Activated T-cell treated with anti-CD3 and anti-CD28 coated beads for 4 hours (primary cell): ENCODE results near the gene WDR7.

Experiments
- DNase-seq: peaks from one replicate; pipeline ENCODE4 v3.0.0-alpha.2; 2020

The WDR7 gene

GRCh38 chr18:56658261-56658660, 7.1 kb downstream of the WDR7 start:
- no peak for DNase-seq

GRCh38 chr18:56659111-56659510, 8.0 kb downstream of the WDR7 start:
- no peak for DNase-seq

DNA sequence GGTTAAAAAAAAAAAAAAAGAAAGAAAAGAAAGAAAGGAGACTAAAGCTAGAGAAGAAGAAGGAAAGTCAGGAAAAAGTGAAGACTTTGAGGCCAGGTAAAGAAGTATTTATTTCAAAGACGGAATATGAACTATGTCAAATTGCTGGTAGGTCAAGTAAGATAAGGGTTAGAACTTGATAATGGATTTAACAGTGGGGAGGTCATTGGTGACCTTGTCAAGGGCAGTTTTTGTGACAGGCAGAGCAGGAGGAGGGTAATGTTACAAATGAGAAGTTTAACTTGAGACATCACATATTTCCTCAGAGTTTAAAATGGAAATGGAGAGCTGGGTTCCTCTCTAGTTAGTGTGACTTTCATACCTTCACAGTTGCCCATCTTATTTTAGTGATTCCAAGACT, 9.5 kb downstream of the WDR7 start:
- DNase-seq, result no peak

- DNase-seq, result no peak
These were observed 10.4 kb downstream of the WDR7 start for GRCh38 chr18:56661360-56662062.

- DNase-seq, result no peak
These were observed 10.9 kb downstream of the WDR7 start for GRCh38 chr18:56662063-56662408.

GRCh38 chr18:56662502-56662901, 11.3 kb downstream of the WDR7 start:
- no peak for DNase-seq

DNA sequence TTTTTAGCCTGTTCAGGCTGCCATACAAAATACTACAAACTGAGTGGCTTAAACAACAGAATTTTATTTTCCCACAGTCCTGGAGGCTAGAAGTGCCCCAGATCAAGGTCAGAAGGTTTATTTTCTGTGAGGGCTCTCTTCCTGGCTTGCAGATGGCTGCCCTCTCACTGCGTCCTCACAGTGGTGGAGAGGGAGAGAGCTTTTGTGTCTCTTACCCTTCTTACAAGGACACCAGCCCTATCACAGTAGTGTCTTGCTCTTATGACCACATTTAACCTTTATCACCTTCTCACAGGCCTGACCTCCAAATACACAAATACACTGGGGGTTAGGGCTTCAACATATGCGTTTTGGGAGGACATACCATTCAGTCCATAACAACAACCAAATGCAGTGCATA, 11.7 kb downstream of the WDR7 start:
- DNase-seq, result no peak

DNA sequence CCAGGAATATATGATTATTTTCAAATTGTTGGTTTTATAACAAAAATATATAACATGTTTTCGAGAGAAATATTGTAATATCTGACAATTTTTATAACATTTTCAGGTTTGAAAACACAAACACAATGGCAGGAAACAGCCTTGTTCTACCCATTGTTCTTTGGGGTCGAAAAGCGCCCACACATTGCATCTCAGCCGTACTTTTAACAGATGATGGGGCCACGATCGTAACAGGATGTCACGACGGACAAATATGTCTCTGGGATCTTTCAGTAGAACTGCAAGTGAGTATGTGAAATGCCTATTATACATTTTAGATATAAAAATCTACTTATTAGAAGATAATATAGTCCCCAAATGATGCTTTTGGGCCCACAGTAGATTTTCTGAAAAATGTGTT, 21.2 kb downstream of the WDR7 start:
- no peak for DNase-seq

DNA sequence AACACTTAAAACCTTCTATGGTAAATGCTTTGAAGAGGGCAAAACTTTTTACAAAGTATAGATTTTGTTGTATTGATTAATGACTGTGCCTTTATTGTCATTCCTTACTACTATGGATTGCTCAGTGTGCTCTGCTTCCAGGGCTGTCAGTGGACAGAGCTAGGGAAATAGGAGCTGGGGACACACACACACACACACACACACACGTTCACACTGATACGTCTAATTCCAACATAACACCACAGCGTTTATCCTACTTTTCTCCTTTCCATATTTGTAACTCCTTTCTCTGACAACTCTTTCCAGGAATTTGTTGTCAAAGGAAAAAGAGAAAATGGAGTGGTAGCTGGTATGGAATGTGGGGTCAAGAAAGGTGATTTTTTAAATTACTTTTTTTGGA, 21.8 kb downstream of the WDR7 start:
- DNase-seq, result no peak

- no peak for DNase-seq
These were observed 25.5 kb downstream of the WDR7 start for GRCh38 chr18:56676639-56677038.

DNA sequence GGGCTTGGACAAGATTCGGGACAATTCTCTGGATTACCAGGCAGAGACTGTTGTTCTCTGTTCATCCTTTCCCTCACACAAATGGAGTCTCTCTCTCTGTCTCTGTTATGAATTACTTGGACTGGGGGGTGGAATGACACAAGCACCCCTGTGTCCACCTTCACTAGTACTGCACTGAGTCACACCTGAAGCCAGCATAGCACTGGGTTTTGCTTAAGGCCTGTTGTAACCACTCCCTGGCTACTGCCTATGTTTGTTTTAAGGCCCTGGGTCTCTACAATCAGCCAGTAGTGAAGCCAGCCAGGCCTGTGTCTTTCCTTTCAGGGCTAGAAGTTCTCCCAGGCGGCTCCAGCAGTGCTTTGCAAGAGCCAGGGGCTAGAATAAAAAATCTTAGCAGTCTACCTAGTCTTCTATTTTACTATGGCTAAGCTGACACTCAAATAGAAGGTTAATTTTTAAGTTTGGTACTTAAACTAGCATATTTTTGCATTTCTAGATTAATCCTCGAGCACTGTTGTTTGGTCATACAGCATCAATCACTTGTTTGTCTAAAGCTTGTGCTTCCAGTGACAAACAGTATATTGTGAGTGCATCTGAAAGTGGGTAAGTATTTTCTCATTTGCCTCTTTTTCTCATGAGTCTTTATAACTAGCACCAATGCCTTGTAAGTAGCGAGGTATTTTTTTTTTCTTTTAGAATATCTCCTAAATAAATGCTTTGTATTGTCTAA, 27.8 kb downstream of the WDR7 start:
- DNase-seq, result no peak

- no peak for DNase-seq
These were observed 33.1 kb downstream of the WDR7 start for GRCh38 chr18:56684277-56684676.

- no peak for DNase-seq
These were observed 40.4 kb downstream of the WDR7 start for GRCh38 chr18:56691530-56691929.

DNA sequence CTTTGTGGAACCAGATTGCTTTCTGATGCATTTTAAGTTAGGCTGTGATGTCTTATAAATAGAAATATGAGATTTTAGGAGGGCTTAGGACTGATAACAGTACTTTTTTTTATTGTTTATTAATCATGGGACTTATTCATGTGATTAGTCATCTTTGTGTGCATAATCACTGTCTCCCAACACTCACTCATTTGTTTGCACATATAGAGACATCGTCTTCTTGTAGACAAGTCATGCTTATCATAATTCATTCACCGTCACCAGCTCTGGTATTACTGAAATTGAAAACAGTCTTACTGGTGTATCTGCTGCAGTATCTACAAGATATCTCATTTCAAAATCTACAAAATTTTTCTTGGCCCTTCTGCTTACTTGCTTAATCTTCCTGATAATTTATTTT, 45.8 kb downstream of the WDR7 start:
- DNase-seq, result no peak

DNA sequence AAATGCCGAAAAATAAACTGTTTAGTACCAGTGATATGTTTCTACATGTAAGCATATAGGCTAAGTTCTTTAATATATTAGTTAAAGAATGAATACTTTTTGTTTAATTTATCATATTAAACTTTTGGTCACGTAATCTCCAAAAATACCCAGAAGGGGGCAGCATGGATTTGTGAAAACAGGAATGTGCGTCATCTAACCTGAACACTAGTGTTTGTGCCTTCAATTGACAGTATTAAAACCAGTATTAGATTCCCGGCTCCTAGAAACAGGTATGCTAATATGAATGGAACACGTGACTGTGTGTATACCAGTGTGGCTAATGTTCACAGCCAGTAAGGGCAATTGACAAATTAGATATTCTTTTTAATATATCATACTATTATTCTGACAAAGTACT, 51.8 kb downstream of the WDR7 start:
- DNase-seq, result no peak

- peak; percentile 15 for DNase-seq
These were observed 58.3 kb downstream of the WDR7 start for GRCh38 chr18:56709463-56709862.

DNA sequence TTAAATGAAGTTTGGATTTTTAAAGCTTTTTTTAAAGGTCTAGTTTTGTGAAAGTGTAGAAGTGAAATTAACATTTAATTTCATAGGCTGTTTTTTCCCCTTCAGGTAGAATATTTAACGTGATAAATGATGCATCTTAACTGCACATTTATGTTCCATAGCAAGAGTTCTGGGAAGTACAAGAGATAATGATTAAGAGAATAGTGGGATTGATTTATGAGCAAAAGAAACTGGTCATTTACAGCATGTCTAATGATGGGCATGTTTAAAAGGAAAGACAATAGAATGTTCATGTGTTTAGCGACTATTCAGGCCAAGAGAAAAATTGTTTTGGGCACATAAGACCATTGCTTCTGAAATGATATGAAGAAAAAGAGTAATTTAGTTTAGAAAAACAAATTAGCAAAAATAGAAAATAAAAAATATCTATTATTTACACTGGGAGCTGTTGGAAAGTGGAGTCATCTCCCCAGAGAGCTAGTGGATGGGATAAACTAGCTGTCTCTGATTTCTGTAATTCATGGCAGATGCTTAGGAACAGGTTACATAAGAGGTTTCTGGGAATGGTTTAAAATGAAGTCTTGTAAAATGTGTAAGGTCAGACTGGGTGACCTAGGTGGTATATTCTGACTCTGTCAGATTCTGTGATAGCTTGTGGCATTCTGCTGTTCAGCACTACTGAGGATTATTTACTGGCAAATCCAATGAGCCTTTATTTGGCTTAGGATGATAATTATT, 60.7 kb downstream of the WDR7 start:
- DNase-seq, result no peak

- no peak for DNase-seq
These were observed 61.6 kb downstream of the WDR7 start for GRCh38 chr18:56712761-56713160.

GRCh38 chr18:56715121-56715520, 64.0 kb downstream of the WDR7 start:
- no peak for DNase-seq

DNA sequence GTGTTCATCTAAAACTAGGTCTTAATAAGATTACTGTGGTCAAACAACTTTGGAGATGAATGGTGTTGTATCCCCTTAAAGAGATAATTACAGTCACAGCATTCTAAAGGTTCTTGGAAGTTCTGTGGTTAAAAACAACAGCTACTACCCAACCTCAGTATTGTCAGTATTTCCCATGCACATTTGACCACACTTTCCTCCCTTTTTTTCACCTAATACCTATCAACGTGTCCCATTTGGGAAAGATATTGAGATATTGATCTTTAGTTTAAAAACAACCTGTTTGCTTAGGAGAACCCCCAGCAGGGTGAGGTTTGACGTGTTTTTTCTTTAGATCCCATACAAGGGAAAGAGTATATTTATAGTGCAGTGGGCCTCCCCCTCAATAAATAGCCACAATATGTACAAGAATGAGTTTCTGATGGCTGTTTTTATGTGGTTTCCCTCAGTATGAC, 65.6 kb downstream of the WDR7 start:
- no peak for DNase-seq

DNA sequence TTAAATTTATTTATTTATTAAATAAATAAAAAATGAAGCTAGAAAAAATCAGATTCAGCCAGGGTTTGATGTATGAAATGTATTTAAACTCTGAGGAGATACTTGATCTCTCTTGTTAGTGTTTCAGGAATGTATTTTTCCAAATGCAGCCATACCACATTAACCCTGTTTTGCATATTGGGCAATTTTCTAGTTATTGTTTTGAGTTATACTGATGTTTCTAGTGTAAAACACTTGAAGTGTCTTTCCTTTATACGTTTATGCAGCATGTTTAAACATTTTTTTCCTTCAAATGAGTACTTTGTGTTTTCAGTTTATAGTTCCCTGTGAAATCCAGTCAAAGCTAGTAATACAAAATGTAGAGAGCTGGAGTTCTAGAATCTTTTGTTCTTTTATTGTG, 69.9 kb downstream of the WDR7 start:
- DNase-seq, result no peak

GRCh38 chr18:56721491-56721890, 70.3 kb downstream of the WDR7 start:
- no peak for DNase-seq

- DNase-seq, result no peak
These were observed 71.4 kb downstream of the WDR7 start for GRCh38 chr18:56722518-56722917.

- DNase-seq, result no peak
These were observed 71.9 kb downstream of the WDR7 start for GRCh38 chr18:56723068-56723467.
